SK-N-SH (cell line): ENCODE measurements around the gene LAX1. TPM values are rescaled to one million over a fixed set of nuclear protein-coding genes. Genes with fewer than 3 reads are reported as not detected.

ENCODE experiments used
- CTCF ChIA-PET: fragments of 300-600, 350-600 bp; formaldehyde crosslinking; extraction: SDS; loops from one replicate; lab custom pipeline; 2021; lab: Yijun Ruan, JAX
- POLR2A ChIA-PET: fragments of 350-600 bp; sonication (Branson Sonifier 250); formaldehyde crosslinking; extraction: SDS; loops from one replicate; lab custom pipeline; 2020; ENCODE audit warnings: antibody characterized with exemption, inconsistent platforms; lab: Yijun Ruan, JAX
- DNase-seq: peaks from one replicate; pipeline ENCODE4 v3.0.0; 2012
- H2AFZ ChIP-seq: fragments of 200-600 bp; sonication (generic); 2 replicates; pipeline ENCODE4 v1.8.1; 2016; ENCODE audit warnings: antibody characterized with exemption, mild to moderate bottlenecking, low read depth
- H3F3A ChIP-seq: fragments of 200-600 bp; sonication (generic); replicated peaks from 2 replicates; pipeline ENCODE3; 2016; ENCODE audit warnings: antibody characterized with exemption, mild to moderate bottlenecking; ENCODE audit not compliant: insufficient read depth
- H3K27ac ChIP-seq, 2 experiments: fragments of 200-500 bp in 1 of 2; fragments of 200-600 bp in 1 of 2; sonication (Bioruptor generic) in 1 of 2; sonication (generic), shearing (Covaris generic) in 1 of 2; 2 replicates each; pipeline versions ENCODE4 v1.5.1 to v1.6.1; 2014 to 2016; ENCODE audit warnings: low read depth in 2 of 2, inconsistent platforms in 1 of 2, low read length in 1 of 2, mild to moderate bottlenecking in 1 of 2, mixed read lengths in 1 of 2
- H3K27me3 ChIP-seq: fragments of 200-600 bp; sonication (generic), shearing (Covaris generic); 2 replicates; pipeline ENCODE4 v1.6.1; 2016; ENCODE audit warnings: mixed run types; ENCODE audit not compliant: insufficient read depth
- H3K36me3 ChIP-seq, 2 experiments: fragments of 200-500 bp in 1 of 2; fragments of 200-600 bp in 1 of 2; sonication (Bioruptor generic) in 1 of 2; sonication (generic) in 1 of 2; replicated peaks in 1 of 2; 2 replicates each; pipeline versions ENCODE3 to v1.5.1; 2014 to 2016; ENCODE audit warnings: low read length in 1 of 2, mild to moderate bottlenecking in 1 of 2; ENCODE audit not compliant: insufficient read depth in 2 of 2, control insufficient read depth in 1 of 2
- H3K4me1 ChIP-seq, 2 experiments: fragments of 200-500 bp in 1 of 2; fragments of 200-600 bp in 1 of 2; sonication (Bioruptor generic) in 1 of 2; sonication (generic), shearing (Covaris generic) in 1 of 2; 2 replicates each; pipeline versions ENCODE4 v1.5.1 to v1.6.1; 2014 to 2016; ENCODE audit warnings: low read depth in 1 of 2, low read length in 1 of 2, mixed run types in 1 of 2; ENCODE audit not compliant: insufficient read depth in 2 of 2, control insufficient read depth in 1 of 2
- H3K4me2 ChIP-seq: fragments of 200-600 bp; sonication (generic), shearing (Covaris generic); 2 replicates; pipeline ENCODE4 v1.6.1; 2017; ENCODE audit warnings: mixed run types
- H3K4me3 ChIP-seq, 2 experiments: fragments of 200-500 bp in 1 of 2; fragments of 200-600 bp in 1 of 2; sonication (Bioruptor generic) in 1 of 2; sonication (generic), shearing (Covaris generic) in 1 of 2; 2 replicates each; pipeline versions ENCODE4 v1.5.1 to v1.8.1; 2014 to 2016; ENCODE audit warnings: low read depth in 2 of 2, inconsistent platforms in 1 of 2, low read length in 1 of 2, mild to moderate bottlenecking in 1 of 2, mixed read lengths in 1 of 2, moderate library complexity in 1 of 2
- H3K79me2 ChIP-seq: fragments of 200-600 bp; sonication (generic); 2 replicates; pipeline ENCODE4 v1.8.1; 2017; ENCODE audit warnings: mild to moderate bottlenecking; ENCODE audit not compliant: insufficient read depth
- H3K9ac ChIP-seq: fragments of 200-600 bp; sonication (generic); 2 replicates; pipeline ENCODE4 v1.6.1; 2017; ENCODE audit warnings: mixed run types
- H3K9me2 ChIP-seq: fragments of 200-600 bp; sonication (generic); 2 replicates; pipeline ENCODE4 v1.6.1; 2017; ENCODE audit warnings: mixed run types
- H3K9me3 ChIP-seq: fragments of 200-600 bp; sonication (generic); 2 replicates; pipeline ENCODE4 v1.6.1; 2017; ENCODE audit warnings: mixed run types, mild to moderate bottlenecking, moderate library complexity
- H4K20me1 ChIP-seq: fragments of 200-600 bp; sonication (generic); 2 replicates; pipeline ENCODE4 v1.6.1; 2017; ENCODE audit warnings: mild to moderate bottlenecking, mixed run types; ENCODE audit not compliant: insufficient read depth
- CTCF ChIP-seq: fragments of 200-600 bp; sonication (generic); IDR thresholded peaks from 2 replicates; pipeline ENCODE4 v1.6.1; 2017; ENCODE audit warnings: antibody characterized with exemption, mild to moderate bottlenecking, moderate library complexity
- EZH2phosphoT487 ChIP-seq: fragments of 200-600 bp; sonication (generic); IDR thresholded peaks from 2 replicates; pipeline ENCODE4 v1.6.1; 2017; ENCODE audit warnings: low read depth, mixed run types, mild to moderate bottlenecking, antibody characterized with exemption, moderate library complexity, borderline replicate concordance
- GABPA ChIP-seq: IDR thresholded peaks from 2 replicates; pipeline ENCODE4 v1.4.0; 2012; ENCODE audit warnings: low read depth, mild to moderate bottlenecking
- IRF3 ChIP-seq: fragments of 150-350 bp; IDR thresholded peaks from 2 replicates; pipeline ENCODE4 v1.6.1; 2016; ENCODE audit warnings: mild to moderate bottlenecking, low read depth, low read length
- JUND ChIP-seq: IDR thresholded peaks from 2 replicates; pipeline ENCODE4 v1.4.0; 2012
- MXI1 ChIP-seq: IDR thresholded peaks from 2 replicates; pipeline ENCODE4 v1.6.1; 2012; ENCODE audit warnings: mild to moderate bottlenecking, low read depth, low read length, improper control_type of control experiment
- POLR2AphosphoS5 ChIP-seq: IDR thresholded peaks from 2 replicates; pipeline ENCODE4 v1.6.1; 2012; ENCODE audit warnings: low read depth, low read length
- RAD21 ChIP-seq: IDR thresholded peaks from 2 replicates; pipeline ENCODE4 v1.6.1; 2012; ENCODE audit warnings: mild to moderate bottlenecking, low read length
- RXRA ChIP-seq: IDR thresholded peaks from 2 replicates; pipeline ENCODE4 v1.4.0; 2012; ENCODE audit warnings: low read depth, mild to moderate bottlenecking, borderline replicate concordance
- SMC3 ChIP-seq: IDR thresholded peaks from 2 replicates; pipeline ENCODE4 v1.6.1; 2012; ENCODE audit warnings: low read depth, low read length, improper control_type of control experiment
- TCF12 ChIP-seq: IDR thresholded peaks from 2 replicates; pipeline ENCODE4 v1.4.0; 2012
- ZBTB33 ChIP-seq: IDR thresholded peaks from 2 replicates; pipeline ENCODE4 v1.4.0; 2012; ENCODE audit warnings: low read depth, borderline replicate concordance
- WGBS: methylation state at CpG from one replicate; pipeline ENCODE4 v1.1.6; 2017; ENCODE audit warnings: low lambda C conversion rate; 5-methylcytosine and 5-hydroxymethylcytosine counted together
- polyA plus RNA-seq, 3 experiments: library from polyadenylated mRNA; depleted of rRNA; stranded (reverse); fragments of >200 nt; gene quantifications; 2 replicates each; pipeline ENCODE4 v1.2.3, GENCODE V29; 2012
- TF ChIP-seq, protein P1 (sequence below): fragments of 150-350 bp; IDR thresholded peaks from 2 replicates; pipeline ENCODE4 v1.6.1; 2017; ENCODE audit warnings: antibody characterized with exemption, low read length, low read depth, borderline replicate concordance

LAX1 gene
- polyA plus RNA-seq, 1 of the 3 experiments (the other 2 are of a cell fraction), result 0.03 TPM

DNA sequence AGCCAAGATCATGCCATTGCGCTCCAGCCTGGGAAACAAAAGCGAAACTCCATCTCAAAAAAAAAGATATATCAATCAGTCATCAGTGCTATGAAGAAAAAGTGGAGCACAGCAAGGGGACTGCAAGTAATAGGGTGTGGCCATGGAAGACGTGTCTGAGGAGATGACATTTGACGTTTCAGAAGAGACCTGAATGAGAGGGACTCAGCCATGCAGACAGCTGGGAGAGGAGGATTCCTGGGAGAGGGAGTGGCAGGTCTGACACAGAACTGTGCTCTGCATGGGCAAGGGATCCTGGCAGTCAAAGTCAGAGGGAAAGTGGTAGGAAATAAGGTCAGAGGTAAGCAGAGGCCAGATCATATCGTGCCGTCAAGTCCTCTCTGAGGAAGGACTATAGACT, 3.3 kb downstream of the LAX1 start:
- H3K4me3 ChIP-seq, result no peak overlapping the region
- H3K27ac ChIP-seq, result no peak overlapping the region
- DNase-seq, result no peak
- no peak overlapping the region for H3K9ac ChIP-seq
- CTCF ChIA-PET, result no interaction called here
- H3F3A ChIP-seq, result no peaks in the 10 kb centered on the region
- no peak overlapping the region for H3K4me2 ChIP-seq
- H3K9me3 ChIP-seq, result no peaks in the 10 kb centered on the region
- no peaks in the 10 kb centered on the region for H3K9me2 ChIP-seq
- H3K4me1 ChIP-seq, result peaks cover 4 to 7% of the 10 kb centered on the region in 2 experiments; a peak in 2 of 4 replicates
- no peaks in the 10 kb centered on the region for H3K27me3 ChIP-seq
- no peak overlapping the region for H2AFZ ChIP-seq
- TF ChIP-seq IRF3 (no peak), SMC3 (no peak), ZBTB33 (no peak)
- TF ChIP-seq, all 33 proteins: peak for 0
- Histone ChIP-seq H3K79me2 (no peaks in the 10 kb centered on the region), H3K36me3 (no peaks in the 10 kb centered on the region), H4K20me1 (no peaks in the 10 kb centered on the region)
- POLR2A ChIA-PET, result no interaction called here
- 89% methylated on average over 6 of the region's 6 CpGs for WGBS

DNA sequence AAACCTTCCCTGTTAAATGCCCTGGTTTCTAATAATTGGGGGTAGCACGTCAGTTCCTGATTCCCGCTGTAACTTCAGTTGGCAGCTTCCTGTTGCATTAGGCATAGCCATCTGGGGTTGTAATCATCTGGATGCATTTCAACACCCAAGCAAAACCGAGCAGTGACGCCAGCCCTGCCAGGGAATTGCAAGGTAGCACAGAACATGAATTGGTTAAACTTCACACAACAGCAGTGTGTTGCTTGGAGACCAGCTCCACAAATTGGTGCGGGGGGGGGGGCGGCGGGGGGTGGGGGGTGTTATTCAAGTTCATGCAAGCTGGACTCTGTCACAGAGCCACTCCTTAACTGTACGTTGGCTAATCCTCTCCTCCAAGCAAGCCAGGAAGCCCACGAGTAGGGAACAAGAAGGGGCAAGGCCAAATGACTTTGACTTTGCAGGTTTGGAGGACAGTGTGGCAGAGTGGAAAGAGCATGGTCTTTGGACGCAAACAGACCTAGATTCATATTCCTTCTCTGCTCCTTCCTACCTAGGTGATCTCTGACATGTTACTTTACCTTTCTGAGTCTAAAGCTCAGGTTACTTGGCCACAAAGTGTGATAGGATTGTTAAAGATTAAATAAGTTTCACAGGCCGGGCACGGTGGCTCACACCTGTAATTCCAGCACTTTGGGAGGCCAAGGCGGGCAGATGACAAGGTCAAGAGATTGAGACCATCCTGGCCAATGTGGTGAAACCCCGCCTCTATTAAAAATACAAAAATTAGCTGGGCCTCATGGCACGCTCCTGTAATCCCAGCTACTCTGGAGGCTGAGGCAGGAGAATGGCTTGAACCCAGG, 4.7 kb downstream of the LAX1 start:
- Histone ChIP-seq H3K4me3 (no peak overlapping the region), H3K9ac (no peak overlapping the region), H3K36me3 (no peaks in the 10 kb centered on the region), H3K79me2 (no peaks in the 10 kb centered on the region), H3K4me1 (peaks cover 4 to 7% of the 10 kb centered on the region in 2 experiments; a peak in 2 of 4 replicates), H3K27me3 (no peaks in the 10 kb centered on the region), H3K27ac (no peak overlapping the region), H3K9me3 (no peaks in the 10 kb centered on the region), H4K20me1 (no peaks in the 10 kb centered on the region), H3F3A (no peaks in the 10 kb centered on the region), H2AFZ (peak overlapping the region; percentile 93), H3K4me2 (no peak overlapping the region), H3K9me2 (no peaks in the 10 kb centered on the region)
- peak; percentile 64 for DNase-seq
- TF ChIP-seq TCF12 (peak; percentile 30; the same call in 1 of the 2 replicates), RAD21 (no peak), POLR2AphosphoS5 (no peak), MXI1 (no peak), GABPA (peak; percentile 43), RXRA (no peak), CTCF (no peak), JUND (no peak), ZBTB33 (no peak), EZH2phosphoT487 (no peak)
- TF ChIP-seq, protein P1, sequence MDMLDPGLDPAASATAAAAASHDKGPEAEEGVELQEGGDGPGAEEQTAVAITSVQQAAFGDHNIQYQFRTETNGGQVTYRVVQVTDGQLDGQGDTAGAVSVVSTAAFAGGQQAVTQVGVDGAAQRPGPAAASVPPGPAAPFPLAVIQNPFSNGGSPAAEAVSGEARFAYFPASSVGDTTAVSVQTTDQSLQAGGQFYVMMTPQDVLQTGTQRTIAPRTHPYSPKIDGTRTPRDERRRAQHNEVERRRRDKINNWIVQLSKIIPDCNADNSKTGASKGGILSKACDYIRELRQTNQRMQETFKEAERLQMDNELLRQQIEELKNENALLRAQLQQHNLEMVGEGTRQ, result no peak
- ChIA-PET CTCF (interaction anchor here (2.0 kb wide), 1 partner anchor 9 kb away, joined by 4 read pairs; no protein-coding TSS in a partner anchor), POLR2A (no interaction called here)
- WGBS, result 51% methylated on average over 13 of the region's 15 CpGs
